SJCRH30 (cell line): ENCODE data around the gene TNFRSF11A. TPM values are rescaled to one million over a fixed set of nuclear protein-coding genes. Genes with fewer than 3 reads are reported as not detected.

Experiments
- DNase-seq, 2 experiments: peaks; one replicate each; pipeline ENCODE4 v3.0.0-alpha.2; 2015 to 2020
- H3K27ac ChIP-seq: fragments of 250-450 bp; sonication (Bioruptor Pico); 2 replicates; pipeline ENCODE4 v1.5.1; 2020; ENCODE audit warnings: mild to moderate bottlenecking, moderate library complexity
- H3K27me3 ChIP-seq: fragments of 250-450 bp; sonication (Bioruptor Pico); 2 replicates; pipeline ENCODE4 v1.5.1; 2020; ENCODE audit warnings: mild to moderate bottlenecking, moderate library complexity
- H3K36me3 ChIP-seq: fragments of 250-450 bp; sonication (Bioruptor Pico); 2 replicates; pipeline ENCODE4 v1.5.1; 2020; ENCODE audit warnings: mild to moderate bottlenecking, moderate library complexity
- H3K4me1 ChIP-seq: fragments of 250-450 bp; sonication (Bioruptor Pico); 2 replicates; pipeline ENCODE4 v1.5.1; 2020; ENCODE audit warnings: mild to moderate bottlenecking, moderate library complexity
- H3K4me3 ChIP-seq: fragments of 250-450 bp; sonication (Bioruptor Pico); 2 replicates; pipeline ENCODE4 v1.5.1; 2020; ENCODE audit warnings: mild to moderate bottlenecking, moderate library complexity
- H3K9me3 ChIP-seq: fragments of 250-450 bp; sonication (Bioruptor Pico); replicated peaks from 2 replicates; pipeline ENCODE4 v1.5.1; 2020; ENCODE audit warnings: mild to moderate bottlenecking, moderate library complexity
- total RNA-seq: library from RNA; depleted of rRNA; stranded (reverse); fragments of >200 nt; shearing (Covaris generic); gene quantifications from 2 replicates; pipeline ENCODE4 v1.2.3, GENCODE V29; 2014

TNFRSF11A gene
- total RNA-seq, 1 experiment from 2014 or later: 0.08 TPM

DNA sequence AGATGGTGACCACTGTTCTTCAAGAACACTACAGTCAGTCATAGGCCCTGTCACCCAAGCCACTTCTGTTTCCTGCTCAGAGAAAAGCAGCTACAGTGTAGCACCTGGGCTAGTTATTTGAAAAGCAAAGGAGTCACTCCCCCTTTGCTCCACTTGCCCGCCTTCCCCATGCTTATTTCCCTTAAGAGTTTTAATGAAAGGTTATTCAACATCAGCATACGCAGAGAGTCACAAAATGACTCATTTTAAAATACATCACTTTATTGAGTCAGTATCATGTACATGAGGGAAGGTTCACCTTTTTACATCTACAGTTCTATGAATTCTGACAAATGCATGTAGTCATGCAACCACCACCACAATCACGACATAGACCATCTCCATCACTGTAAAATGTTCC is 71.3 kb downstream of the TNFRSF11A start:
- H3K4me1 ChIP-seq: no peaks in the 10 kb centered on the region
- no peaks in the 10 kb centered on the region for H3K27me3 ChIP-seq
- no peak for DNase-seq
- no peak overlapping the region for H3K4me3 ChIP-seq
- no peak overlapping the region for H3K27ac ChIP-seq
- no peaks in the 10 kb centered on the region for H3K9me3 ChIP-seq
- no peaks in the 10 kb centered on the region for H3K36me3 ChIP-seq

DNA sequence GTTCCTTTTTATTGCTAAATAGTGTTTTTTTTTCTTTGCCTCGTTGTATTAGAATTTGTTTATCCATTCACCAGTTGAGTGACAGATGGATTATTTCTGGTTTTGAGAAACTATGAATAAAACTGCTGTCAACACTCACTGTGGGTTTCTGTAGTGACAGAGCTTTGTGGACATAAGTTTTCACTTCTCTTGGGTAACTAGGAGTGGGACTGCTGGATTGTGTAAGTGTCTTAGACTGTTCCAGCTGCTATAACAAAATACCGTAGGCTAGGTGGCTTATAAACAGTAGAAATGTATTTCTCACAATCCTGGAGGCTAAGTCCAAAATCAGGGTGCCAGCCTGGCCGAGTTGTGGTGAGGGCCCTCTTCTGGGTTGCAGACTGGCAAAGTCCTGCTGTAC is 71.9 kb downstream of the TNFRSF11A start:
- no peaks in the 10 kb centered on the region for H3K27me3 ChIP-seq
- no peaks in the 10 kb centered on the region for H3K36me3 ChIP-seq
- H3K4me3 ChIP-seq: no peak overlapping the region
- DNase-seq: no peak
- no peak overlapping the region for H3K27ac ChIP-seq
- H3K4me1 ChIP-seq: no peaks in the 10 kb centered on the region
- H3K9me3 ChIP-seq: no peaks in the 10 kb centered on the region

DNA sequence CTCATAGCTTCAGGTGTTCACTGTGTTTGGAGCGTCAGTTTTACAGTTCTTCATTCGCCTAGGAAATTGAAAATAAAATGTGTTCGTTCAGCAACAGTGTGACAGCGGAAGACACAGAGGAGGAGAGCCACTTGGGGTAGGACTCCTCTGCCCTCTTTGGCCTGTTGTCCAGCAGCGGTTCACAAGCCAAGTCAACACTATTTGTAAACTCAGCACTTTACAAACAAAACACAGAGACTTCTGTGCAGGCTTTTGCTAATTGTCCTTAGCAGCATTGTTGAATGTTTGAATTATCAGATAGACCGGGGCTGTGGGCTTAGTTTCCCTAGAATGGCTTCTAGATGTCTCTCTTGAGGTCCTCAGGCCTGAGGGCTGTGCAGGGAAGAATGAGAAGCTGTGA is 73.2 kb downstream of the TNFRSF11A start:
- H3K27ac ChIP-seq: no peak overlapping the region

DNA sequence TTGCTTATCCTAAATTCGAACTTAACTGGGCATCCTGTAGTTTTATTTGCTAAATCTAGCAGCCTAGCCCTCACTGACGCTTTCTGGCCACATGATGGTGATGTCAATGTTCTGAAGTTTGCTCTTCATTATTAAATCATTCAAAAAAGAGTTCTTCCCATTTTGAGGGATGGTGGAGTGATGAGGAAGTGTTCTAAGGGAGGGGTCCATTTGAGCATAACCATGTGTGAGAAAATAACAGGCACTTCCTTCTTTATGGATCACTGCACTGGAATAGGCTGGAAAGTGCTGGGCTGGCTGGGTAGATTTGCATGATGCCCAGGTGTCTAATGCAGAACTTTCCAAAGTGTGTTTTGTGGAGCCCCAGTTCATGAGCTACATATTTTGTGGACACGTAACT is 74.2 kb downstream of the TNFRSF11A start:
- Histone ChIP-seq H3K36me3 (no peaks in the 10 kb centered on the region), H3K27me3 (no peaks in the 10 kb centered on the region), H3K4me3 (no peak overlapping the region), H3K27ac (no peak overlapping the region), H3K9me3 (no peaks in the 10 kb centered on the region), H3K4me1 (no peaks in the 10 kb centered on the region)
- DNase-seq: no peak

More for the DNA sequence above, 73.2 kb downstream of the TNFRSF11A start:
- DNase-seq: no peak
- Histone ChIP-seq H3K27me3 (no peaks in the 10 kb centered on the region), H3K4me1 (no peaks in the 10 kb centered on the region), H3K9me3 (no peaks in the 10 kb centered on the region), H3K36me3 (no peaks in the 10 kb centered on the region), H3K4me3 (no peak overlapping the region)

DNA sequence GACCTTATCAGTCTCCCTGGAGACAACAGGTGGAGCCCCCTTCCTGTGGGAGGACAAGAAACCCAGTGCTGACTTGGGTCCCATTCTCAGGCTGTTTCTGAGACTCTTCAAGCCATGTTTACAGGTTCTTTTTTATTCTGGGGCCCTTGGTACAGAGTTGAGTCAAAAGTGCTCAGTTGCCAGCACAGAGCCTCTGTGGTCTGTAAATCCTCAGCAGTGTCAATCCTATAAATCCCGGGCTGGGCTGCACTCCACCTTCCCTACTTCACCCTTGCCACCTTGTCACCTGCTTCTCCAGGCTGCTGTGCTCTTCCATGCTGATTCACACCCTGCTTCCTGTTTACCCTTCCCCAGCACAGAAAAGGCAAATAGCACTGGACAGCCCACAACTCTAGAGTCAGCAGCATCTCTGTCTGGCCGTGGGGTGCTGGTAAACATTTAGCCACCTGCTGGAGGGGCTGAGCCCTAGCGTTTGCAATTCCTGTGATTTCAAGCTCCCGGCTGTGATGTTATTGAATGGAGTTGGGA is 74.7 kb downstream of the TNFRSF11A start:
- DNase-seq: no peak
- no peaks in the 10 kb centered on the region for H3K4me1 ChIP-seq
- H3K4me3 ChIP-seq: no peak overlapping the region
- no peak overlapping the region for H3K27ac ChIP-seq
- H3K36me3 ChIP-seq: no peaks in the 10 kb centered on the region
- no peaks in the 10 kb centered on the region for H3K27me3 ChIP-seq
- H3K9me3 ChIP-seq: no peaks in the 10 kb centered on the region

DNA sequence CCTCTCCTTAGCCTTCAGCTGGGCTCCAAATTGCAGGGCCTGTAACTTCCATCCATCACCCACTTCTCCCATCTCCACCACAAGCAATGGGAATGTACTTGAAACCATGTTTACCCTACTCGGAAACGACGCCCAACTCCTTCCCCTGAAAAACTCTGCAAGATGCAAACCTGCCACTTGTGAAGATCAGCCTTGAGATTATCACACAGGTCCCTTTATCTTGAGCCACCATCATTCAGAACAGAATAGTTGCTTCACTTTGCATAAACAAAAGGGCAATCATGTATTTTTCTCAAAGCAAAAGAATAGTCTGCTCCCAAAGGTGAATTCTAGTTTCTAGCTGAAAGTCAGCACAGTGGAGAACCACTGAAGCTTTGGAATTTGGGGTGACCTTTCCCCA is 75.8 kb downstream of the TNFRSF11A start:
- H3K27ac ChIP-seq: no peak overlapping the region
- no peak for DNase-seq
- no peak overlapping the region for H3K4me3 ChIP-seq
- H3K27me3 ChIP-seq: no peaks in the 10 kb centered on the region
- no peaks in the 10 kb centered on the region for H3K36me3 ChIP-seq
- H3K9me3 ChIP-seq: no peaks in the 10 kb centered on the region
- no peaks in the 10 kb centered on the region for H3K4me1 ChIP-seq

DNA sequence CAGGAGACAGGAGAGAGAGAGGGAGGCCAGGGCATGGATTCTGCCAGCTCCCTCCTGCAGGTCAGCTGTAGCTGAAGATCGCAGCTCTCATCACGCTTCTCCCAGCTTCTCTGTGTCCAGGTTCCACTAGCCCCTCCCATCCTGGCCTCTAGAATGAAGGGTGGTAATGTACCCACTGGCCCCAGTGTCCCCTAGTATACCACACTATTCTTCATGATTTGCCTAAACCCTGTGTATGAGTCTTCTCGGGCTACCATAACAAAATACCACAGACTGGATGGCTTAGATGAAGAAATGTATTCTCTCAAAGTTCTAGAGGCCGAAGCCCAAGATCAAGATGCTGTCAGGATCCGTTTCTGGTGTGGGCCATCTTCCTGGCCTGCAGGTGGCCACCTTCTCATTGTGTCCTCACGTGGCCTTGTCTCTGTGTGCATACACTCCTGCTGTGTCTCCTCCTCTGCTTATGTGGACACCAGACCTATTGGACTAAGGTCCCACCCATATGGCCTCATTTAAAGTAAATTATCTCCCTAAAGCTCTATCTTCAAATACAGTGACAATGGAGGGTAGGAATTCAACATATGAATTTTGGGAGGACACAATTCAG is 77.3 kb downstream of the TNFRSF11A start:
- Histone ChIP-seq H3K4me1 (no peaks in the 10 kb centered on the region), H3K27me3 (no peaks in the 10 kb centered on the region), H3K4me3 (no peak overlapping the region), H3K27ac (no peak overlapping the region), H3K36me3 (no peaks in the 10 kb centered on the region), H3K9me3 (no peaks in the 10 kb centered on the region)
- no peak for DNase-seq

DNA sequence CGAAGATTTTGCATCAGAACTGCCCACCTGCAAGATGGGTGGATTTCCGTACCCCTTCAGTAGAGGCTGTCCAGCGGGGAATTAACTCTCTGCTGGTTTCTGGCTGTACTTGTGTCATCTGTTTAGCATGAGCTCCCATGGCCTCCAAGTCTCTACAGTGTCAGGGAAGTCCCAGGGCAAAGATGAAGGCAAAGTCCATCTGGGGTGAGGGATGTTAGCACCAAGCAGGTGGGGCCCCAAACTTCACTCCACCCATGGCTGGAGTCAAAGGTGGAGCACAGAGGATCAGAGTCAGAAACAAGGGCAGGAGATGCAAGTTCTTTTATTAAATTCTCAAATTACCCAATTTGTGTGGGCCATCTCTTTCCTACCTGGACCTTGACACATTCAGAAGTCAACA is 78.0 kb downstream of the TNFRSF11A start:
- Histone ChIP-seq H3K36me3 (no peaks in the 10 kb centered on the region), H3K4me1 (no peaks in the 10 kb centered on the region), H3K27me3 (no peaks in the 10 kb centered on the region), H3K4me3 (no peak overlapping the region), H3K27ac (no peak overlapping the region), H3K9me3 (no peaks in the 10 kb centered on the region)
- DNase-seq: no peak

DNA sequence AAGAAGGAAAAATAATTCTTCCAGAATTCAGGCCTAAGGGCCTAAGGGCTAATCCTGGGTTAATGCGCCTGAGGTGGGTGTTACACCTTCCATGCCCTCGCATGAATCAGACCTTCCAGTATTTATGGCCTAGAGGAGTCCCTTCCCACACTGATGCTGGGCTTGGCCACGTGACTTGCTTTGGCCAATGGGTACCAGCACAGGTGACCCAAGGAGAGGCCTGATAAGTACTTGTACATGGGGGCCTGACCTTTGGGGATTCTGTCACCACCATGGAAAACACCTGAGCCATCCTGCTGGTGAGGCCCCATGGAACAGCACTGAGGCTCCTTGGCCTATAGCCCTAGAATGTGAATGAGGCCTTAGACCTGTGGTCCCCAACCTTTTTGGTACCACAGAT is 79.8 kb downstream of the TNFRSF11A start:
- Histone ChIP-seq H3K36me3 (no peaks in the 10 kb centered on the region), H3K4me3 (no peak overlapping the region), H3K27me3 (no peaks in the 10 kb centered on the region), H3K9me3 (no peaks in the 10 kb centered on the region), H3K4me1 (no peaks in the 10 kb centered on the region), H3K27ac (no peak overlapping the region)
- no peak for DNase-seq

DNA sequence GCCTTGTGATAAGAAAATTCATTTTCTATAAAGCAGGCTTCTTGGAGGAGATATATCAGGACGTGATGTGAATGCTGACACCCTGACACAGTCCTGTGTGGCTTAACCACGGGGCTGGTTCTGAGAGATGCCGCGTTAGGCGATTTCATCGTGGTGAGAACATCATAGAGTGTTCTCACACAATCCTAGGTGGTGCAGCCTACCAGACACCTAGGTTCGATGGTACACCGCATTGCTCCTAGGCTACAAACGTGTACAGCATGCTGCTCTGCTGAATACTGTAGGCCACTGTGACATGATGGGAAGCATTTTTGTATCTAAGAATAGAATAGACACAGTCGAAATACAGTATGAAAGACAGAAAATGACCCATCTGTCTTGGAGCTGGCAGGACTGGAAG is 82.5 kb downstream of the TNFRSF11A start:
- DNase-seq: no peak
- H3K9me3 ChIP-seq: no peaks in the 10 kb centered on the region
- no peaks in the 10 kb centered on the region for H3K36me3 ChIP-seq
- no peak overlapping the region for H3K4me3 ChIP-seq
- H3K4me1 ChIP-seq: no peaks in the 10 kb centered on the region
- no peak overlapping the region for H3K27ac ChIP-seq
- H3K27me3 ChIP-seq: no peaks in the 10 kb centered on the region

DNA sequence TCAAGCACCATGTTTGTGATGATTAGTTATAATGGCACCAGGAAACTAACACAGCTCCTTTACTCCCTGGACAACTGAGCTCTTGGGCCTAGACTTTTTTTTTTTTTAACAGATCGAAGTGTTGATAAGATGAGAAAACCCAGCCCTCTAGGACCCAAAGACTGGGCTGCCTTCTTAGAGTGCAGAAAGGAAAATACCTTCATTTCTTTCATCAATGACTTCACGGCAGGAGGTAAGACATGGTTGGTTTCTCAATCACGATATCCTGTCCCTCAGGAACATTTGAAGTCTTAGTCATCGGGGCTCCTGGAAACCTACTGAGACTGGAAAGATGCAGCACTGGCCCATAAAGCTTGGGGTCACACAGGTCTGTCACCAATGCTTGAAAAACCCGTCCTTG is 84.7 kb downstream of the TNFRSF11A start:
- Histone ChIP-seq H3K27ac (no peak overlapping the region), H3K27me3 (no peaks in the 10 kb centered on the region), H3K4me1 (no peaks in the 10 kb centered on the region), H3K9me3 (no peaks in the 10 kb centered on the region), H3K4me3 (no peak overlapping the region), H3K36me3 (no peaks in the 10 kb centered on the region)
- no peak for DNase-seq

DNA sequence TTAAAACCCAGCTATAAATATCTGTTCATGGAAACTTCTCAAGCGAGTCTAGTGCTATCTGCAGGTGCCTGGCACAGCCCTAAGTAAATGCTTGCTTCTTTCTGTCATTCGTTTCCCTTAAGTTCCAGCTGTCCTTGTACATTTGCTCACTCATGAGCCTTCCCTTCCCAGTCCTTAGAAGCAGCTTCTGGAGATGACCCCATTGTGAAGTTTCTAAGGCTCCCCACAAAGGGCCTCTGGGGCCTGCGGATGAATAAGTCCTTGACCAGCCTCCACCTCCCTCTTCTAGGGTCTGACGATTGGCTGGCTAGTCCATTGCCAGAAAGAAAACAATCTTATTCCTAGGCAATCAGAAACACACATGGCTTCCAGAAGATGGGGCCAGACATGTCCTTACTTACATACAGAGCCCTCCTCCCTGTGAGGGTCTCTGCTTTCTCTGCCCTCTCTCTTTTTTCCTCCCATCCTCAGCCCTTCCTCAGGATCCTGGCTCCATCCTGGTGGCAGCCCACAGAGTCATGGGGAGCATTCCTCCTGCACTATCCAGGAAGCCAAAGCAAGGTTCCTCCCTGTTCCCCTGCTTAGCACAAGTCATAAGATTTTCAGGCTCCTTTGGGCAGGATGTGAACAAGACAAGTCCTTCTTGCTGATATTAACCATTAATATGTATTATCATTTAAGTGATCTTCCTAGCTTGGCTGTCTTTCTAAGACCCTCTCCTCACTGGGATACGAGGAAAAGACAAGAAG is 87.3 kb downstream of the TNFRSF11A start:
- Histone ChIP-seq H3K4me1 (no peaks in the 10 kb centered on the region), H3K9me3 (no peaks in the 10 kb centered on the region), H3K36me3 (no peaks in the 10 kb centered on the region), H3K27ac (no peak overlapping the region), H3K27me3 (no peaks in the 10 kb centered on the region), H3K4me3 (no peak overlapping the region)
- DNase-seq: no peak

DNA sequence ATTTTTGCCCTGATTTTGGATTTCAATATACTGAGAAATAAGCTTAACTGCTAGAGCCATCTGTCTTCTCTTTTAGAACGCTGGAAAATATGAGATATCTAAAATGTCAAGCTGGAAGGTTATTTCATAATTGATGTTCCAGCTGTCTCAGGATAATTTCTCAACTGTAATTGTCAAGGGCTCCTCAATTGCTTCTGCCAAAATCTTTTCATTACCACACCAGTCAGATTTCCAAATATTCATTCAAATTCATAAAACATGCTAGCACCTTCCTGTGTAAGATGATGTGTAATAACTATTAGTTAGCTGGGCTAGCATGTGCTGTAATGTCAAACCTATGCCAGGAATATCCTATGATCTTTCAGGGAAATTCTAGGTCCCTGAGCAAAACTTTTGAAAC is 88.1 kb downstream of the TNFRSF11A start:
- Histone ChIP-seq H3K27me3 (no peaks in the 10 kb centered on the region), H3K9me3 (no peaks in the 10 kb centered on the region), H3K36me3 (no peaks in the 10 kb centered on the region), H3K4me3 (no peak overlapping the region), H3K4me1 (no peaks in the 10 kb centered on the region), H3K27ac (no peak overlapping the region)
- DNase-seq: no peak

DNA sequence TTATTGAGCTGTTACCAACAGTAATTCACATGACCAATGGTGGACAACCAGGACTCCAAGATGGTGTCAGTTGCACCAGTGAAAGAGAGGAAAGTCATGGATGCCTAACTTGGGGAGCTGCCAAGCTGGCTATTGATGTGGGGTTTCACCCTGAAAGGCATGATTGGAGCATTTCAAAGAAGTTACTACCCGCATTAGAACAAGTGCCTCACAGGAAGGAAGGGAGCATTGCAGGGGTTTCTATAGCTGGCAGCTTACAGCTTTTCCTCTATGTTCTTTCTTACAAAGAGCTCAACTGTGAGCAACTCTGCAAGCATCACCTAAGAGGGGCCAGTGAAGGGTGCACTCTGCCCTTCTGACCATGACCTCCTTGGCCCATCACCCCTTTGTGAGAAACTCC is 93.1 kb downstream of the TNFRSF11A start:
- no peak for DNase-seq
- no peak overlapping the region for H3K4me3 ChIP-seq
- H3K9me3 ChIP-seq: no peaks in the 10 kb centered on the region
- H3K27ac ChIP-seq: no peak overlapping the region
- H3K36me3 ChIP-seq: no peaks in the 10 kb centered on the region
- H3K4me1 ChIP-seq: no peaks in the 10 kb centered on the region
- H3K27me3 ChIP-seq: no peaks in the 10 kb centered on the region

DNA sequence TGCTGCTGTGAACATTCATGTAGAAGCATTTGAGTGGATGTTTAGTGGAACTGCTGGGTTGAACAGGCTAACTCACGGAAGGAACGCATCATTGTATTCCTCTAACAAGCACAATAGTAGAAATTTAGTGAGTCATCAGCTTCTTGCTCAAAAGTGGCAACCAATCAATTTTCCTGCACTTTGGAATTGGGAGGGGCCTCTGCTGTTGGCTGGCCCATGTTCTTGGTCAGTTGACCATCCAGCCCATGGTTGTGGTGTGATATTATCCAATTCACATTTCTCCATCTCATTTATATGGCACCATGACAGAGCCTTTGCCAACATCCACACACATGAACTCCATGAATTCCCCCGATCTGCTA is 95.0 kb downstream of the TNFRSF11A start:
- H3K4me1 ChIP-seq: no peaks in the 10 kb centered on the region
- no peaks in the 10 kb centered on the region for H3K9me3 ChIP-seq
- H3K27ac ChIP-seq: no peak overlapping the region
- DNase-seq: no peak
- H3K36me3 ChIP-seq: no peaks in the 10 kb centered on the region
- no peaks in the 10 kb centered on the region for H3K27me3 ChIP-seq
- H3K4me3 ChIP-seq: no peak overlapping the region
